H9 (cell line): ENCODE measurements around the gene MTARC1. TPM values are rescaled to one million over a fixed set of nuclear protein-coding genes. Genes with fewer than 3 reads are reported as not detected.

Experiments
- DNase-seq: peaks from one replicate; pipeline ENCODE4 v3.0.0-alpha.2; 2017
- H2AFZ ChIP-seq: one replicate; pipeline ENCODE4 v1.6.1; 2013; ENCODE audit warnings: mild to moderate bottlenecking, low read length, control low read depth, moderate library complexity
- H2AK5ac ChIP-seq: 2 replicates; pipeline ENCODE4 v1.6.1; 2013; ENCODE audit warnings: low read length, control low read depth, mixed read lengths; ENCODE audit not compliant: insufficient read length
- H2BK120ac ChIP-seq: one replicate; pipeline ENCODE4 v1.6.1; 2013; ENCODE audit warnings: low read depth, mild to moderate bottlenecking, low read length, control low read depth, inconsistent platforms; ENCODE audit not compliant: poor library complexity, severe bottlenecking
- H2BK12ac ChIP-seq: 2 replicates; pipeline ENCODE4 v1.6.1; 2013; ENCODE audit warnings: low read length, control low read depth, mixed read lengths, low read depth; ENCODE audit not compliant: insufficient read length
- H2BK15ac ChIP-seq: 2 replicates; pipeline ENCODE4 v1.6.1; 2013; ENCODE audit warnings: low read depth, low read length, control low read depth
- H2BK20ac ChIP-seq: one replicate; pipeline ENCODE4 v1.6.1; 2013; ENCODE audit warnings: low read depth, mild to moderate bottlenecking, low read length, control low read depth, inconsistent platforms; ENCODE audit not compliant: poor library complexity, severe bottlenecking
- H2BK5ac ChIP-seq: 2 replicates; pipeline ENCODE4 v1.6.1; 2013; ENCODE audit warnings: low read length, control low read depth, mixed read lengths; ENCODE audit not compliant: insufficient read length
- H3K14ac ChIP-seq: 2 replicates; pipeline ENCODE4 v1.6.1; 2013; ENCODE audit warnings: low read length, control low read depth; ENCODE audit not compliant: insufficient read depth
- H3K18ac ChIP-seq: 2 replicates; pipeline ENCODE4 v1.6.1; 2013; ENCODE audit warnings: low read depth, mild to moderate bottlenecking, mixed read lengths, low read length, control low read depth; ENCODE audit not compliant: insufficient read length
- H3K23ac ChIP-seq: 2 replicates; pipeline ENCODE4 v1.6.1; 2013; ENCODE audit warnings: low read length, control low read depth, mixed read lengths, low read depth; ENCODE audit not compliant: insufficient read length
- H3K23me2 ChIP-seq: 2 replicates; pipeline ENCODE4 v1.6.1; 2013; ENCODE audit warnings: low read depth, mild to moderate bottlenecking, mixed read lengths, low read length, control low read depth; ENCODE audit not compliant: insufficient read length, poor library complexity, severe bottlenecking
- H3K27ac ChIP-seq: 2 replicates; pipeline ENCODE4 v1.5.1; 2013; ENCODE audit warnings: low read length, control low read depth, mixed read lengths, low read depth; ENCODE audit not compliant: insufficient read length
- H3K27me3 ChIP-seq: 2 replicates; pipeline ENCODE4 v1.6.1; 2013; ENCODE audit warnings: low read length, control low read depth, inconsistent platforms; ENCODE audit not compliant: insufficient read depth
- H3K4ac ChIP-seq: 2 replicates; pipeline ENCODE4 v1.6.1; 2013; ENCODE audit warnings: low read depth, mild to moderate bottlenecking, control low read depth, inconsistent platforms, low read length, moderate library complexity
- H3K4me1 ChIP-seq: 2 replicates; pipeline ENCODE4 v1.6.1; 2013; ENCODE audit warnings: low read length, control low read depth, inconsistent platforms; ENCODE audit not compliant: insufficient read depth
- H3K4me2 ChIP-seq: 2 replicates; pipeline ENCODE4 v1.6.1; 2013; ENCODE audit warnings: low read length, control low read depth, mixed read lengths; ENCODE audit not compliant: insufficient read length, insufficient read depth
- H3K56ac ChIP-seq: 2 replicates; pipeline ENCODE4 v1.6.1; 2013; ENCODE audit warnings: low read depth, mild to moderate bottlenecking, mixed read lengths, low read length, control low read depth; ENCODE audit not compliant: insufficient read length
- H3K79me1 ChIP-seq: 2 replicates; pipeline ENCODE4 v1.6.1; 2013; ENCODE audit warnings: low read depth, mild to moderate bottlenecking, moderate library complexity, low read length, control low read depth, inconsistent platforms; ENCODE audit not compliant: insufficient read depth, poor library complexity, severe bottlenecking
- H3K79me2 ChIP-seq: 2 replicates; pipeline ENCODE4 v1.6.1; 2013; ENCODE audit warnings: low read length, control low read depth, inconsistent platforms; ENCODE audit not compliant: insufficient read depth
- H3K9ac ChIP-seq: 2 replicates; pipeline ENCODE4 v1.6.1; 2013; ENCODE audit warnings: low read length, control low read depth, mixed read lengths; ENCODE audit not compliant: insufficient read length; ENCODE audit errors: extremely low read depth
- H3K9me3 ChIP-seq: one replicate; pipeline ENCODE4 v1.6.1; 2013; ENCODE audit warnings: low read depth, low read length, inconsistent platforms; ENCODE audit not compliant: control insufficient read depth
- H3T11ph ChIP-seq: one replicate; pipeline ENCODE4 v1.6.1; 2013; ENCODE audit warnings: mild to moderate bottlenecking, low read length, control low read depth, inconsistent platforms
- H4K20me1 ChIP-seq: one replicate; pipeline ENCODE4 v1.6.1; 2013; ENCODE audit not compliant: control insufficient read depth, insufficient read length, insufficient read depth
- H4K5ac ChIP-seq: 2 replicates; pipeline ENCODE4 v1.6.1; 2013; ENCODE audit warnings: low read depth, mild to moderate bottlenecking, mixed read lengths, low read length, control low read depth; ENCODE audit not compliant: insufficient read length
- H4K8ac ChIP-seq: replicated peaks from 2 replicates; pipeline ENCODE4 v1.6.1; 2013; ENCODE audit warnings: low read length, control low read depth, mixed read lengths, low read depth; ENCODE audit not compliant: insufficient read length
- H4K91ac ChIP-seq: 2 replicates; pipeline ENCODE4 v1.6.1; 2013; ENCODE audit warnings: low read depth, mild to moderate bottlenecking, moderate library complexity, mixed read lengths, low read length, control low read depth; ENCODE audit not compliant: insufficient read length
- H3K27ac Mint-ChIP-seq, 3 experiments: 2 replicates in 2 of 3; 3 replicates in 1 of 3; pipeline ENCODE4 v1.8.0; 2020 to 2021; ENCODE audit warnings: mixed read lengths in 3 of 3, mild to moderate bottlenecking in 1 of 3, moderate library complexity in 1 of 3
- H3K27me3 Mint-ChIP-seq: 2 replicates; pipeline ENCODE4 v1.8.0; 2021; ENCODE audit warnings: low read depth, mild to moderate bottlenecking, moderate library complexity, mixed read lengths
- H3K36me3 Mint-ChIP-seq, 3 experiments: 2 replicates in 2 of 3; 3 replicates in 1 of 3; pipeline ENCODE4 v1.8.0; 2020 to 2021; ENCODE audit warnings: low read depth in 3 of 3, mixed read lengths in 3 of 3; ENCODE audit not compliant: insufficient read depth in 1 of 3
- H3K4me1 Mint-ChIP-seq, 2 experiments: 2 replicates each; pipeline ENCODE4 v1.8.0; 2020; ENCODE audit warnings: mixed read lengths in 2 of 2
- H3K4me3 Mint-ChIP-seq, 2 experiments: 2 replicates in 1 of 2; 3 replicates in 1 of 2; pipeline ENCODE4 v1.8.0; 2020 to 2021; ENCODE audit warnings: mild to moderate bottlenecking in 2 of 2, mixed read lengths in 2 of 2, moderate library complexity in 1 of 2
- H3K9me3 Mint-ChIP-seq, 2 experiments: 2 replicates in 1 of 2; 3 replicates in 1 of 2; pipeline ENCODE4 v1.8.0; 2020; ENCODE audit warnings: mild to moderate bottlenecking in 2 of 2, mixed read lengths in 2 of 2, moderate library complexity in 1 of 2
- WGBS: extraction: QIAGEN DNeasy Blood & Tissue Kit; methylation state at CpG from one replicate; pipeline ENCODE4 v1.1.7; 2013; ENCODE audit warnings: missing lambda C conversion rate, low lambda C conversion rate, mixed read lengths; ENCODE audit not compliant: insufficient read length; ENCODE audit errors: extremely low coverage; 5-methylcytosine and 5-hydroxymethylcytosine counted together
- total RNA-seq: library from RNA; stranded (reverse); gene quantifications from 2 replicates; pipeline ENCODE4 v1.2.1, GENCODE V29; 2021
- TF ChIP-seq, protein P1 (sequence below): fragments of 200-600 bp; sonication (generic); conservative IDR thresholded peaks from 3 replicates; pipeline ENCODE4 v1.8.0; 2021; ENCODE audit warnings: antibody characterized with exemption, mild to moderate bottlenecking

MTARC1 gene
- total RNA-seq, 1 experiment from 2014 or later = 33.7 TPM

- no peak overlapping the region for H3K4ac ChIP-seq
- no peaks in the 10 kb centered on the region for H4K20me1 ChIP-seq
- no peaks in the 10 kb centered on the region for H3K9me3 ChIP-seq
- no peak overlapping the region for H3K56ac ChIP-seq
- no peak overlapping the region for H2BK15ac ChIP-seq
- peaks cover 39 to 44% of the 10 kb centered on the region in 2 experiments for H3K4me1 Mint-ChIP-seq
- H4K91ac ChIP-seq = no peak overlapping the region
- no peak overlapping the region for H2BK12ac ChIP-seq
- H2BK20ac ChIP-seq = no peak overlapping the region
- peaks cover 1 to 5% (median 5%) of the 10 kb centered on the region in 3 experiments; a peak in 6 of 7 replicates for H3K36me3 Mint-ChIP-seq
- H3K23ac ChIP-seq = no peak overlapping the region
- H4K5ac ChIP-seq = no peak overlapping the region
- H3K23me2 ChIP-seq = peaks cover 15% of the 10 kb centered on the region
- no peak overlapping the region for H3K27ac ChIP-seq
- peaks cover 8% of the 10 kb centered on the region for H3K27me3 ChIP-seq
- H3K14ac ChIP-seq = no peak overlapping the region
- peaks cover 51% of the 10 kb centered on the region for H3K27me3 Mint-ChIP-seq
- DNase-seq = no peak
- no peak overlapping the region for H2AFZ ChIP-seq
- no peak overlapping the region for H3T11ph ChIP-seq
- H3K79me1 ChIP-seq = no peaks in the 10 kb centered on the region
- 0 out of 5 replicates have a peak overlapping the region, but pooled peaks of 1 of the 2 experiments have one; percentile 19 for H3K4me3 Mint-ChIP-seq
- TF ChIP-seq, protein P1, sequence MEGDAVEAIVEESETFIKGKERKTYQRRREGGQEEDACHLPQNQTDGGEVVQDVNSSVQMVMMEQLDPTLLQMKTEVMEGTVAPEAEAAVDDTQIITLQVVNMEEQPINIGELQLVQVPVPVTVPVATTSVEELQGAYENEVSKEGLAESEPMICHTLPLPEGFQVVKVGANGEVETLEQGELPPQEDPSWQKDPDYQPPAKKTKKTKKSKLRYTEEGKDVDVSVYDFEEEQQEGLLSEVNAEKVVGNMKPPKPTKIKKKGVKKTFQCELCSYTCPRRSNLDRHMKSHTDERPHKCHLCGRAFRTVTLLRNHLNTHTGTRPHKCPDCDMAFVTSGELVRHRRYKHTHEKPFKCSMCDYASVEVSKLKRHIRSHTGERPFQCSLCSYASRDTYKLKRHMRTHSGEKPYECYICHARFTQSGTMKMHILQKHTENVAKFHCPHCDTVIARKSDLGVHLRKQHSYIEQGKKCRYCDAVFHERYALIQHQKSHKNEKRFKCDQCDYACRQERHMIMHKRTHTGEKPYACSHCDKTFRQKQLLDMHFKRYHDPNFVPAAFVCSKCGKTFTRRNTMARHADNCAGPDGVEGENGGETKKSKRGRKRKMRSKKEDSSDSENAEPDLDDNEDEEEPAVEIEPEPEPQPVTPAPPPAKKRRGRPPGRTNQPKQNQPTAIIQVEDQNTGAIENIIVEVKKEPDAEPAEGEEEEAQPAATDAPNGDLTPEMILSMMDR = no peak
- no peak overlapping the region for H2AK5ac ChIP-seq
- no peak overlapping the region for H4K8ac ChIP-seq
- H3K9me3 Mint-ChIP-seq = no peaks in the 10 kb centered on the region
- no peak overlapping the region for H3K9ac ChIP-seq
- WGBS = no CpG with 5 or more reads among the region's 6 CpGs
- H3K4me1 ChIP-seq = no peaks in the 10 kb centered on the region; the same call in 1 of the 2 replicates
- no peak overlapping the region for H2BK5ac ChIP-seq
- no peak overlapping the region for H3K4me2 ChIP-seq
- H3K79me2 ChIP-seq = no peaks in the 10 kb centered on the region
- H2BK120ac ChIP-seq = no peak overlapping the region
- no peak overlapping the region for H3K27ac Mint-ChIP-seq
- H3K18ac ChIP-seq = no peak overlapping the region
These were observed 36.6 kb upstream of the MTARC1 start for GRCh38 chr1:220750131-220750515.
